H1 (cell line): ENCODE measurements around the gene LCN6. TPM values are rescaled to one million over a fixed set of nuclear protein-coding genes. Genes with fewer than 3 reads are reported as not detected.

Experiments
- EZH2 ChIP-seq: fragments of 200-600 bp; sonication (generic); IDR thresholded peaks from 2 replicates; pipeline ENCODE4 v1.7.1; 2012; ENCODE audit warnings: low read depth, mild to moderate bottlenecking, moderate library complexity, low read length, inconsistent platforms; ENCODE audit not compliant: severe bottlenecking
- JUN ChIP-seq: IDR thresholded peaks from 2 replicates; pipeline ENCODE4 v1.6.1; 2011; ENCODE audit warnings: low read depth, mild to moderate bottlenecking, improper control_type of control experiment, low read length
- POLR2A ChIP-seq, 2 experiments: IDR thresholded peaks; 1 replicate in 1 of 2; 2 replicates in 1 of 2; pipeline ENCODE4 v1.6.1; 2011; ENCODE audit warnings: low read depth in 2 of 2, low read length in 2 of 2, mild to moderate bottlenecking in 2 of 2; ENCODE audit errors: control extremely low read depth in 1 of 2
- SIN3A ChIP-seq, 2 experiments: IDR thresholded peaks in 1 of 2; conservative IDR thresholded peaks in 1 of 2; 2 replicates each; pipeline ENCODE4 v1.6.1; 2011 to 2012; ENCODE audit warnings: low read length in 2 of 2, improper control_type of control experiment in 1 of 2, low read depth in 1 of 2, mild to moderate bottlenecking in 1 of 2
- SP1 ChIP-seq: IDR thresholded peaks from 2 replicates; pipeline ENCODE4 v1.6.1; 2011; ENCODE audit warnings: low read depth, low read length
- SUZ12 ChIP-seq: fragments of 200-600 bp; sonication (generic); IDR thresholded peaks from 2 replicates; pipeline ENCODE4 v1.6.1; 2012; ENCODE audit warnings: mild to moderate bottlenecking, inconsistent platforms, low read length, moderate library complexity, mixed read lengths
- ZNF274 ChIP-seq: IDR thresholded peaks from 2 replicates; pipeline ENCODE4 v1.7.0; 2012; ENCODE audit warnings: low read length, borderline replicate concordance; ENCODE audit errors: extremely low read depth
- polyA plus RNA-seq, 7 experiments: library from polyadenylated mRNA; depleted of rRNA in 3 of 7; stranded (reverse) in 5 of 7; unstranded in 2 of 7; fragments of >200 nt in 5 of 7; fragments of 200-250 nt in 2 of 7; gene quantifications; 1 replicate in 5 of 7; 2 replicates in 1 of 7; 4 replicates in 1 of 7; pipeline versions ENCODE4 v1.2.1 to v1.2.3, GENCODE V29; 2011 to 2013; ENCODE audit warnings: missing spikeins in 2 of 7, mixed read lengths in 2 of 7
- total RNA-seq: library from RNA; stranded (reverse); fragmentation: NEBNext Ultra II Directional; extraction: Animal tissue kit (Norgen Biotek cat#: 25700); gene quantifications from 2 replicates; pipeline ENCODE4 v1.2.1, GENCODE V29; 2021

The LCN6 gene
- total and polyA plus RNA-seq, 2 of the 8 experiments (the other 6 are each of a cell fraction or from before 2014, with no cell fraction given) = not detected

- no peak for TF ChIP-seq POLR2A (IDR thresholded peaks at IDR 0.05; ENCODE audit: control extremely low read depth in 1 of 2, low read depth in 2 of 2, low read length in 2 of 2)
- no peak for TF ChIP-seq EZH2
- no peak for TF ChIP-seq SUZ12
- TF ChIP-seq SIN3A (conservative IDR thresholded peaks at IDR 0.05 in 1 of 2, IDR thresholded peaks at IDR 0.05 in 1 of 2; ENCODE audit: low read depth in 1 of 2, low read length in 2 of 2) = no peak
- TF ChIP-seq ZNF274 = no peak
- no peak for TF ChIP-seq SP1
- TF ChIP-seq JUN = no peak
- TF ChIP-seq, all 59 proteins: peak for 0
These were observed 51.0 kb downstream of the LCN6 start (continued) for GRCh38 chr9:136697146-136697820.
